HCT116 (cell line): ENCODE measurements around the gene DIS3L. TPM values are rescaled to one million over a fixed set of nuclear protein-coding genes. Genes with fewer than 3 reads are reported as not detected.

ENCODE experiments used
- ATAC-seq: fragments of 200-7000 bp; cut with Tn5 transposase; 2 replicates; pipeline ENCODE4 v1.9.1; 2020; ENCODE audit warnings: mild to moderate bottlenecking, moderate library complexity
- BruUV-seq: library from RNA; stranded (reverse); fragments of 400-500 nt; replicated peaks from 2 replicates; lab custom pipeline; 2021; lab: Mats Ljungman, UMichigan
- CTCF ChIA-PET: fragments of 300-600 bp; sonication (Branson Sonifier 250); formaldehyde crosslinking; loops from one replicate; lab custom pipeline; 2021; ENCODE audit warnings: antibody characterized with exemption; lab: Charles Lee
- POLR2A ChIA-PET: fragments of 300-600, 350-600 bp; sonication (Branson Sonifier 250); formaldehyde crosslinking; loops from one replicate; lab custom pipeline; 2021; ENCODE audit warnings: antibody characterized with exemption; lab: Charles Lee
- RAD21 ChIA-PET, 2 experiments: fragments of 300-600 bp; sonication (Branson Sonifier 250); formaldehyde crosslinking; loops; one replicate each; lab custom pipeline; 2023; ENCODE audit warnings: low total read pairs in 2 of 2; ENCODE audit not compliant: uncharacterized antibody in 2 of 2, unreplicated experiment in 2 of 2, low non-redundant PET in 1 of 2; lab: Charles Lee
- DNase-seq: peaks from one replicate; pipeline ENCODE4 v3.0.0-alpha.2; 2010; ENCODE audit warnings: low read depth, low spot score
- H2AFZ ChIP-seq: fragments of 200-600 bp; shearing (Covaris generic), sonication (generic); 2 replicates; pipeline ENCODE4 v1.6.1; 2017; ENCODE audit warnings: low read depth, mixed run types, mixed read lengths, antibody characterized with exemption, low read length; ENCODE audit not compliant: poor library complexity, severe bottlenecking
- H3K27ac ChIP-seq: 2 replicates; pipeline ENCODE4 v1.5.1; 2012; ENCODE audit warnings: low read depth, low read length
- H3K27me3 ChIP-seq: fragments of 200-600 bp; sonication (generic); 2 replicates; pipeline ENCODE4 v1.6.1; 2016; ENCODE audit warnings: mixed run types, low read length, mixed read lengths; ENCODE audit not compliant: insufficient read depth
- H3K36me3 ChIP-seq, 2 experiments: fragments of 200-500 bp in 1 of 2; fragments of 200-600 bp in 1 of 2; sonication (Bioruptor generic) in 1 of 2; sonication (generic) in 1 of 2; 2 replicates each; pipeline versions ENCODE4 v1.5.1 to v1.6.1; 2014 to 2016; ENCODE audit warnings: low read length in 2 of 2, inconsistent platforms in 1 of 2, mixed read lengths in 1 of 2, mixed run types in 1 of 2; ENCODE audit not compliant: insufficient read depth in 2 of 2, control insufficient read depth in 1 of 2
- H3K4me1 ChIP-seq, 2 experiments: fragments of 200-600 bp in 1 of 2; sonication (generic) in 1 of 2; 2 replicates each; pipeline versions ENCODE4 v1.5.1 to v1.6.1; 2012 to 2017; ENCODE audit warnings: low read length in 2 of 2, inconsistent platforms in 1 of 2, mild to moderate bottlenecking in 1 of 2, mixed read lengths in 1 of 2, mixed run types in 1 of 2, moderate library complexity in 1 of 2; ENCODE audit not compliant: insufficient read depth in 2 of 2, control insufficient read depth in 1 of 2
- H3K4me2 ChIP-seq: fragments of 200-600 bp; sonication (generic); 2 replicates; pipeline ENCODE4 v1.6.1; 2017; ENCODE audit warnings: mixed run types, low read length, mixed read lengths
- H3K4me3 ChIP-seq, 2 experiments: fragments of 200-600 bp in 1 of 2; sonication (generic) in 1 of 2; replicated peaks in 1 of 2; 2 replicates each; pipeline ENCODE4 v1.5.1; 2011 to 2016; ENCODE audit warnings: low read length in 2 of 2, control low read depth in 1 of 2, low read depth in 1 of 2, mild to moderate bottlenecking in 1 of 2, mixed read lengths in 1 of 2, mixed run types in 1 of 2
- H3K79me2 ChIP-seq: fragments of 200-600 bp; sonication (generic); 2 replicates; pipeline ENCODE4 v1.6.1; 2017; ENCODE audit warnings: mild to moderate bottlenecking, mixed run types, low read length, moderate library complexity, mixed read lengths; ENCODE audit not compliant: insufficient read depth
- H3K9ac ChIP-seq: fragments of 200-600 bp; sonication (generic); 2 replicates; pipeline ENCODE4 v1.6.1; 2016; ENCODE audit warnings: low read length, mixed read lengths
- H3K9me2 ChIP-seq: fragments of 200-600 bp; sonication (generic), shearing (Covaris generic); 2 replicates; pipeline ENCODE4 v1.6.1; 2017; ENCODE audit warnings: mixed run types, mild to moderate bottlenecking, moderate library complexity; ENCODE audit not compliant: insufficient read depth
- H3K9me3 ChIP-seq, 2 experiments: fragments of 200-500 bp in 1 of 2; fragments of 200-600 bp in 1 of 2; sonication (Bioruptor generic) in 1 of 2; sonication (generic) in 1 of 2; 2 replicates each; pipeline ENCODE4 v1.6.1; 2014 to 2017; ENCODE audit warnings: low read length in 2 of 2, mixed read lengths in 2 of 2, inconsistent platforms in 1 of 2, low read depth in 1 of 2, mild to moderate bottlenecking in 1 of 2, mixed run types in 1 of 2, moderate library complexity in 1 of 2; ENCODE audit not compliant: control insufficient read depth in 1 of 2, insufficient read depth in 1 of 2
- H4K20me1 ChIP-seq: fragments of 200-600 bp; sonication (generic), shearing (Covaris generic); 2 replicates; pipeline ENCODE4 v1.6.1; 2017; ENCODE audit warnings: mixed run types, mild to moderate bottlenecking, moderate library complexity; ENCODE audit not compliant: insufficient read depth
- CBX3 ChIP-seq: IDR thresholded peaks from 2 replicates; pipeline ENCODE4 v1.6.1; 2012; ENCODE audit warnings: low read depth
- CEBPB ChIP-seq: IDR thresholded peaks from 2 replicates; pipeline ENCODE4 v1.6.1; 2012; ENCODE audit warnings: low read depth
- EGR1 ChIP-seq: IDR thresholded peaks from 2 replicates; pipeline ENCODE4 v1.6.1; 2012; ENCODE audit warnings: low read depth
- ELF1 ChIP-seq: IDR thresholded peaks from 2 replicates; pipeline ENCODE4 v1.6.1; 2012; ENCODE audit warnings: low read depth, borderline replicate concordance
- EZH2 ChIP-seq: fragments of 200-600 bp; sonication (generic); IDR thresholded peaks from 2 replicates; pipeline ENCODE4 v1.6.1; 2017; ENCODE audit warnings: antibody characterized with exemption, mixed run types
- EZH2phosphoT487 ChIP-seq: fragments of 200-600 bp; IDR thresholded peaks from 2 replicates; pipeline ENCODE4 v1.6.1; 2018; ENCODE audit warnings: antibody characterized with exemption, borderline replicate concordance
- FOSL1 ChIP-seq: IDR thresholded peaks from 2 replicates; pipeline ENCODE4 v1.6.1; 2012; ENCODE audit warnings: low read depth
- JUND ChIP-seq: IDR thresholded peaks from 2 replicates; pipeline ENCODE4 v1.6.1; 2012
- POLR2A ChIP-seq: IDR thresholded peaks from 2 replicates; pipeline ENCODE4 v1.7.0; 2011; ENCODE audit warnings: borderline replicate concordance; ENCODE audit not compliant: insufficient read depth, insufficient read length; ENCODE audit errors: extremely low read depth
- POLR2AphosphoS5 ChIP-seq: IDR thresholded peaks from 2 replicates; pipeline ENCODE4 v1.6.1; 2011; ENCODE audit warnings: mild to moderate bottlenecking, low read depth, low read length, moderate library complexity
- RAD21 ChIP-seq: IDR thresholded peaks from 2 replicates; pipeline ENCODE4 v1.6.1; 2012; ENCODE audit warnings: low read depth, mild to moderate bottlenecking
- SP1 ChIP-seq: IDR thresholded peaks from 2 replicates; pipeline ENCODE4 v1.6.1; 2012; ENCODE audit warnings: low read depth
- TCF7L2 ChIP-seq: IDR thresholded peaks from 2 replicates; pipeline ENCODE4 v1.7.0; 2011; ENCODE audit warnings: borderline replicate concordance, inconsistent platforms; ENCODE audit not compliant: insufficient read depth, insufficient read length; ENCODE audit errors: extremely low read depth
- ZBTB33 ChIP-seq: IDR thresholded peaks from 2 replicates; pipeline ENCODE4 v1.6.1; 2011; ENCODE audit warnings: mild to moderate bottlenecking, low read length, moderate library complexity; ENCODE audit not compliant: insufficient replicate concordance; ENCODE audit errors: extremely low read depth
- intact Hi-C: fragments of 100-400 bp; cut with micrococcal nuclease; formaldehyde crosslinking; loops from 2 replicates; pipeline ENCODE4 v1.10.0; 2022
- total RNA-seq: library from RNA; stranded (reverse); gene quantifications from one replicate; pipeline ENCODE4 v1.2.1, GENCODE V29; 2021; ENCODE audit not compliant: unreplicated experiment
- TF ChIP-seq, protein P1 (sequence below): IDR thresholded peaks from 2 replicates; pipeline ENCODE4 v1.6.1; 2012
- TF ChIP-seq, protein P2 (sequence below), 3 experiments: fragments of 200-600 bp in 1 of 3; sonication (generic) in 1 of 3; IDR thresholded peaks in 2 of 3; conservative IDR thresholded peaks in 1 of 3; 2 replicates each; pipeline ENCODE4 v1.5.1; 2012 to 2017; ENCODE audit warnings: low read depth in 2 of 3, low read length in 2 of 3, antibody characterized with exemption in 1 of 3, borderline replicate concordance in 1 of 3, control low read depth in 1 of 3, mild to moderate bottlenecking in 1 of 3, mixed read lengths in 1 of 3, mixed run types in 1 of 3, moderate library complexity in 1 of 3; ENCODE audit not compliant: insufficient read depth in 1 of 3

The DIS3L gene
- total RNA-seq, 1 experiment from 2014 or later: 32.2 TPM

DNA sequence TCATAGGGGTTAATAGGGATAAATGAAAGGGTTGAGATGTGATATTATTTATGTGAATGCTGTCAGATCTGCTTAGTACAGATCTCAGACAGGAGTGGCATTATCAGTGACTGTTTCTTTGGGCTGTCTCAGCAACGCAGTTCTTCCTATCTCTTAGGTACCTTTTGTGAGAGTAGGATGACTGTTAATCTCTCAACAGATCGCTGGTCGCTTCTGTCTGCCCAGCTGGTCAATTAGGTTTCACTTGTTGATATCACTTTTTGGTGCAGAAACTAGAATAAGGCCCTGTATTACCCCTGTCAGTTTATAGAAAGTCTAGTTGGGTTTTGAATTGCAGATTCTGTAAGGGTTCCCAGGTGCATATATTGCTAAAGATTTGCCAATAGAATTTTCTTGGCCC lies 16.5 kb downstream of the DIS3L start:
- intact Hi-C loops: no loop called here
- POLR2A ChIA-PET: no interaction called here
- Histone ChIP-seq H3K27ac (no peak overlapping the region), H3K4me2 (no peak overlapping the region), H3K36me3 (peaks cover 16 to 21% of the 10 kb centered on the region in 2 experiments), H3K4me1 (no peaks in the 10 kb centered on the region), H3K9me2 (no peaks in the 10 kb centered on the region), H3K9me3 (no peaks in the 10 kb centered on the region), H3K27me3 (no peaks in the 10 kb centered on the region), H4K20me1 (no peaks in the 10 kb centered on the region; the same call in 1 of the 2 replicates), H3K4me3 (no peak overlapping the region), H3K9ac (no peak overlapping the region), H3K79me2 (no peaks in the 10 kb centered on the region), H2AFZ (no peak overlapping the region)
- RAD21 ChIA-PET: no interaction called here
- TF ChIP-seq RAD21: no peak
- TF ChIP-seq TCF7L2: no peak
- no peak for TF ChIP-seq EGR1
- TF ChIP-seq, protein P1, sequence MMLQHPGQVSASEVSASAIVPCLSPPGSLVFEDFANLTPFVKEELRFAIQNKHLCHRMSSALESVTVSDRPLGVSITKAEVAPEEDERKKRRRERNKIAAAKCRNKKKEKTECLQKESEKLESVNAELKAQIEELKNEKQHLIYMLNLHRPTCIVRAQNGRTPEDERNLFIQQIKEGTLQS: no peak
- TF ChIP-seq, protein P2, sequence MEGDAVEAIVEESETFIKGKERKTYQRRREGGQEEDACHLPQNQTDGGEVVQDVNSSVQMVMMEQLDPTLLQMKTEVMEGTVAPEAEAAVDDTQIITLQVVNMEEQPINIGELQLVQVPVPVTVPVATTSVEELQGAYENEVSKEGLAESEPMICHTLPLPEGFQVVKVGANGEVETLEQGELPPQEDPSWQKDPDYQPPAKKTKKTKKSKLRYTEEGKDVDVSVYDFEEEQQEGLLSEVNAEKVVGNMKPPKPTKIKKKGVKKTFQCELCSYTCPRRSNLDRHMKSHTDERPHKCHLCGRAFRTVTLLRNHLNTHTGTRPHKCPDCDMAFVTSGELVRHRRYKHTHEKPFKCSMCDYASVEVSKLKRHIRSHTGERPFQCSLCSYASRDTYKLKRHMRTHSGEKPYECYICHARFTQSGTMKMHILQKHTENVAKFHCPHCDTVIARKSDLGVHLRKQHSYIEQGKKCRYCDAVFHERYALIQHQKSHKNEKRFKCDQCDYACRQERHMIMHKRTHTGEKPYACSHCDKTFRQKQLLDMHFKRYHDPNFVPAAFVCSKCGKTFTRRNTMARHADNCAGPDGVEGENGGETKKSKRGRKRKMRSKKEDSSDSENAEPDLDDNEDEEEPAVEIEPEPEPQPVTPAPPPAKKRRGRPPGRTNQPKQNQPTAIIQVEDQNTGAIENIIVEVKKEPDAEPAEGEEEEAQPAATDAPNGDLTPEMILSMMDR (IDR thresholded peaks at IDR 0.05 in 2 of 3, conservative IDR thresholded peaks at IDR 0.05 in 1 of 3; ENCODE audit: borderline replicate concordance in 1 of 3, insufficient read depth in 1 of 3, low read depth in 2 of 3, low read length in 2 of 3): no peak
- TF ChIP-seq ZBTB33: no peak
- no peak for TF ChIP-seq POLR2A
- TF ChIP-seq EZH2phosphoT487: no peak
- TF ChIP-seq CBX3: no peak
- no peak for TF ChIP-seq ELF1
- no peak for TF ChIP-seq POLR2AphosphoS5
- no peak for TF ChIP-seq EZH2
- no peak for TF ChIP-seq CEBPB
- TF ChIP-seq SP1: no peak
- TF ChIP-seq JUND: no peak
- no peak for TF ChIP-seq FOSL1
- no TSS peak for BruUV-seq
- CTCF ChIA-PET: no interaction called here
- no peak for ATAC-seq
- DNase-seq: no peak
